HUES64 (cell line): ENCODE measurements around the gene HUS1.
"Not testable (repeated sequence)": the region's sequence is repeated elsewhere in the genome, so short reads cannot be mapped to it uniquely, and the experiment has no call there.

ENCODE experiments used
- H3K27ac ChIP-seq: 2 replicates; pipeline ENCODE4 v1.7.0; 2013; ENCODE audit warnings: low read depth, low read length, inconsistent platforms
- H3K27me3 ChIP-seq: 2 replicates; pipeline ENCODE4 v1.6.1; 2013; ENCODE audit warnings: mild to moderate bottlenecking, low read length; ENCODE audit not compliant: insufficient read depth
- H3K36me3 ChIP-seq: 2 replicates; pipeline ENCODE4 v1.6.1; 2013; ENCODE audit warnings: mild to moderate bottlenecking, low read length; ENCODE audit not compliant: insufficient read depth
- H3K4me1 ChIP-seq: 2 replicates; pipeline ENCODE4 v1.6.1; 2013; ENCODE audit warnings: mild to moderate bottlenecking, low read length, moderate library complexity; ENCODE audit not compliant: insufficient read depth
- H3K4me3 ChIP-seq: 2 replicates; pipeline ENCODE4 v1.5.1; 2013; ENCODE audit warnings: mild to moderate bottlenecking, low read length, moderate library complexity
- H3K9ac ChIP-seq: 2 replicates; pipeline ENCODE4 v1.6.1; 2013; ENCODE audit warnings: mild to moderate bottlenecking, low read depth, low read length
- H3K9me3 ChIP-seq: 2 replicates; pipeline ENCODE4 v1.6.1; 2013; ENCODE audit warnings: low read depth, low read length; ENCODE audit not compliant: insufficient read depth
- WGBS: fragments of 150-250, 120-280 bp; methylation state at CpG from one replicate; pipeline ENCODE4 v1.1.7; 2013; ENCODE audit warnings: missing lambda C conversion rate; 5-methylcytosine and 5-hydroxymethylcytosine counted together

HUS1 gene

DNA sequence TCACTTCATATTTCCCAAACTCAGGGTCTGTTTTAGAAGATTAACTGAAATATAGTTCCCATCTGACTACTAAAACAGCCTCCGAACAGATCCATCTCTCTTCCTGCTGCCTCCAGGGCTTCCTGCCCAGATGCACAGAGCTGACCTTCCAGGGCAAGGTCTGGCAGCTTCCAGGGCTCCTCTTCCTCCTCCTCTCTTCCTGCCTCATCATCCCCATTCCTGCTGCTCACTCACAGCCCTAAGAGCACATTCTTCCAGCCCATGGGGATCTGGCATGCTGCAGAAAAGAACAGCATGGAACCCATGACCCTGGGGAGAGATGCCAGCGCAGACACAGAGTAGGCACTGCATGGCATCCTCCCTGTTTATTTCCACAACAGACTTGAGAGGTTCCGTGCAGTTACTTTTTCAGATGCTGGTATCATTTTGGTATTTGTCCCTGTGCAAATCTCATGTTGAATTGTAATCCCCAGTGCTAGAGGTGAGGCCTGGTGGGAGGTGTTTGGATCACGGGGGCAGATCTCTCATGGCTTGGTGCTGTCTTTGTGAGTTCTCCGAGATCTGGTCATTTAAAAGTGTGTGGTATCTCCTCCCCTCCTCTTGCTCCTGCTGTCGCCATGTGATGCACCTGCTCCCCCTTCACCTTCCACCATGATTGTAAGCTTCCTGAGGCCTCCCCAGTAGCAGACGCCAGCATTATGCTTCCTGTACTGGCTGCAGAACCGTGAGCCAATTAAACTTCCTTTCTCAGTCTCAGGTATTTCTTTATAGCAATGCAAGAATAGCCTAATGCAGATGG is 35.5 kb downstream of the HUS1 start:
- 90% methylated on average over 8 of the region's 8 CpGs for WGBS

GRCh38 chr7:47942651-47943050 is 36.8 kb downstream of the HUS1 start:
- not testable (repeated sequence) for H3K27me3 ChIP-seq, H3K9ac ChIP-seq, H3K27ac ChIP-seq, H3K36me3 ChIP-seq, H3K9me3 ChIP-seq, H3K4me3 ChIP-seq
- H3K4me1 ChIP-seq: peaks cover 15% of the 10 kb centered on the region
- WGBS: 92% methylated on average over 7 of the region's 10 CpGs

More for the DNA sequence above, 35.5 kb downstream of the HUS1 start:
- peaks cover 15% of the 10 kb centered on the region for H3K4me1 ChIP-seq
- no peak overlapping the region for H3K4me3 ChIP-seq
- H3K9ac ChIP-seq: no peak overlapping the region
- H3K27me3 ChIP-seq: no peaks in the 10 kb centered on the region
- no peaks in the 10 kb centered on the region for H3K9me3 ChIP-seq
- H3K36me3 ChIP-seq: no peaks in the 10 kb centered on the region
- H3K27ac ChIP-seq: no peak overlapping the region

DNA sequence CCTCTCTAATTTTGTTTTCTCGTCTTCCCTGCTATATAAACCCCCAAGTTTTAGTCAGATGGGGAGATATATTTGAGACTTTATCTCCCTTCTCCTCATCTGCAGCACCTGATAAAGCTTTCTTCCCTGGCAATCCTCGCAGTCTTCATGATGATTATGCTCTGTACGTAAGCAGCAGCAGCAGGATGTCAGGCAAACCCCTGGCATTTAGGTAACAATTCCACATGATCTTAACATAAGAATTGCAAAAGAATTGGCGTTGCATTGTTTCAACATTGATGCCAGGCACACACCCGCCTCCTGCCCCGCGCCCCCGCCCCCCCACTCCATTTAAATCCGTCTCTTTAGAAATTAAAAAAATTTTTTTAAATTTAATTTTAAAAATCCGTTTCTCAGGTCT is 37.3 kb downstream of the HUS1 start:
- H3K4me1 ChIP-seq: peaks cover 15% of the 10 kb centered on the region
- no peaks in the 10 kb centered on the region for H3K27me3 ChIP-seq
- H3K4me3 ChIP-seq: no peak overlapping the region
- no peaks in the 10 kb centered on the region for H3K36me3 ChIP-seq
- no peak overlapping the region for H3K9ac ChIP-seq
- no peak overlapping the region for H3K27ac ChIP-seq
- 77% methylated on average over 9 of the region's 10 CpGs for whole genome bisulfite sequencing
- no peaks in the 10 kb centered on the region for H3K9me3 ChIP-seq

DNA sequence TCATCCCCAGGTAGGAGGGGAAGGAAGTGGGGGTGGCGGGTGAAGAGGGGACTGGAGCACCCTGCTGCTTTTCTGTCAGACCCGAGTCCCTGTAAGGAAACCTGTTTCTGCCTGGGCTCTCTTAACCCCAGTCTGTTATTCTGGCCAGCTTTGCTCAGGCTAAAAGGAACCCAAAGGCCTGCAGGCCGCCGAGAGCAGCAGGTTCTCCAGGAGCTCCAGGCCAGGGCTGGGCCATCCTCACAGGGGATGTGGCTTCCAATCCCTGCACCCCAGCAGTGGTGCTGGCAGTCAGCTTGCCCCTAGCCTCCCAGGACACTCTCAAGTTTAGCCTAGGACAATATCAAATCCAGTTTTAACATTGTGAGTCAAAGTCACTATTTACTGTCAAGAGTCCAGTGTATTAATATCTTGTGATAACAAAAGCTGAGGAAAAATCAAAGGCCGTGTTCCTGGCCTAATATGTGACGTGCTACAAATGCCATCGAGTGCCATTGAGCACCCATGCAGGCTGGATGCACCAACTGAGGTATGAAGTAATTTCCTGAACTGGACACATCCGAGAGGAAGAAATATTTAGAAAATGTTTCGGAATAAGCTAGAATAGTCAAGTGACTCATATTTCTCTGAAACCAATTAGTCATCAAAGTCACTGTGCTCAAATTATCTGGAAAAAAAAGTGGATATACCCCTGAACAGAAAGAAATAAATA is 38.1 kb downstream of the HUS1 start:
- WGBS: 77% methylated on average over 9 of the region's 9 CpGs
- H3K36me3 ChIP-seq: no peaks in the 10 kb centered on the region
- H3K27ac ChIP-seq: peak overlapping the region; percentile 22; the same call in 1 of the 2 replicates
- no peak overlapping the region for H3K9ac ChIP-seq
- H3K9me3 ChIP-seq: no peaks in the 10 kb centered on the region
- H3K4me3 ChIP-seq: no peak overlapping the region
- H3K27me3 ChIP-seq: no peaks in the 10 kb centered on the region
- H3K4me1 ChIP-seq: peaks cover 22% of the 10 kb centered on the region

- Histone ChIP-seq H3K9ac (no peak overlapping the region), H3K4me1 (peaks cover 23% of the 10 kb centered on the region), H3K9me3 (no peaks in the 10 kb centered on the region), H3K4me3 (no peak overlapping the region), H3K27me3 (no peaks in the 10 kb centered on the region), H3K27ac (no peak overlapping the region), H3K36me3 (no peaks in the 10 kb centered on the region)
- 86% methylated on average over 14 of the region's 14 CpGs for WGBS
Observed at GRCh38 chr7:47940088-47941013, 39.1 kb downstream of the HUS1 start.

DNA sequence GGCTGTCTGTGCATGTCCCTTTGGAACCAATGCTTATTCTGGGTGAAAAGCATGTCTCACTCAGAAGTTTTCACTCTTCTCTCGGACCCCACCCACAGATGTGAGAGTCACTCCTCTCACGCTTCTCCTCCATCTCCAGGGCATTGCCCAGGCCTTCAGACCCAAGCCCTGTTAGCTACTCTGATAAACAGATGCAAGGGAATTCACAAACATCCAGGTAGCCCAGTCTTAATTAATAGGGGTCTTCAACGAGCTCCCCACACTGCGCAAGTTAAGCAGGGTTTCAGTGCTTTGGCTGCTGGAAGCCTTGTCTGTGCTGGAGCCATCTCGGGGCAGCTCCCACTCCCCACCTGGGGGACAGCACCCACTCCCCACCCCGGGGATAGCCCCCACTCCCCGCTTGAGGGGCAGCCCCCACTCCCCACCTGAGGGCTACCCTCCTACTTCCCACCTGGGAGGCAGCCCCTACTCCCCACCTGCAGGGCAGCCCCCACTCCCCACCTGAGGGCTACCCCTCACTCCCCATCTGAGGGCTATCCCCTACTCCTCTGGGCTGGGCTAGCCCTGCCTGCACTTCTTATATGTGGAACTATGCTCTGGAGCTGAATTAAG is 39.9 kb downstream of the HUS1 start:
- Histone ChIP-seq H3K4me1 (peaks cover 29% of the 10 kb centered on the region), H3K36me3 (no peaks in the 10 kb centered on the region), H3K9me3 (no peaks in the 10 kb centered on the region), H3K27me3 (no peaks in the 10 kb centered on the region), H3K4me3 (no peak overlapping the region), H3K9ac (no peak overlapping the region), H3K27ac (no peak overlapping the region)
- 93% methylated on average over 7 of the region's 7 CpGs for WGBS

GRCh38 chr7:47938574-47939165 is 40.7 kb downstream of the HUS1 start:
- Histone ChIP-seq H3K9ac (no peak overlapping the region), H3K4me3 (no peak overlapping the region), H3K27me3 (no peaks in the 10 kb centered on the region), H3K4me1 (peaks cover 29% of the 10 kb centered on the region), H3K9me3 (no peaks in the 10 kb centered on the region), H3K27ac (no peak overlapping the region), H3K36me3 (no peaks in the 10 kb centered on the region)
- 83% methylated on average over 6 of the region's 6 CpGs for WGBS

DNA sequence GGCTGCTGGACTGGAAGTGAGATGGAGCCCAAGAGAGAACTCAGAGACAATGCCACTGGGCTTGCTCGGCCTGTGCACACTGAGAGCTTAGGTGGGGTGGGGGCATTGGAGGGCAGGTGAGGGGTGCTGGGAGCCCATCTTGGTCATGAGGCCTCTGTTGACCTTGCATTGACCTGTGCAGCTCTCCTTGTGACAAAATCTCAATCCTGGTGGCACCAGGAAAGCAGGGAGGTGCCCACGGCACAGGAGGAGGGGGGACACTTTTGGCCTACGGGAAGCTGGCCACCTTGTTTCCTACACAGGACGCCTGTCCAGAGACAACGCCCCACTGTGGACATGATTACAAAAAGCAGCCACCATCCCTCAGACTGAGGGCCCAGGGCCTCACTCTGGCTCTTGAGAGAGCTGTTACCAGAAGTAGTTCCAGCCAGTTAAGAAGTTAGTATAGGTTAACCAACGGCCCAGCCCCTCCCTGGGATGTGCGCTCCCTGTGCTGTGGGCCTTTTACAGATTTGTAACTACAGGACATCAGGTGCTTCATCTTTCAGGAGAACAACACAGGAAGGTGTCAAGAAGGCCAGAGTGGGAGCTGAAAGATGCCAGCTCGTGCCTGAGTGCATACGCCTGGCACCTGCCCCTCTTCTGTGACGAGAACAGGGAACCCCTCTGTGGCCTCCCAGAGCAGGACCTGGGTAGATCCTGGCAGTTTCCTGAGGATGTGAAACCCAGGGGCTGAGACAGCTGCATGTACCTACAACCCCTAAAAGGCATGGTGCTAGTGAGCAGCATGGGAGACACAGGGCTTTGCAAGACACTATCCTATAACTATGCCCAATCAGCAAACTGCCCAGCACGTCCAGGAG is 41.5 kb downstream of the HUS1 start:
- no peaks in the 10 kb centered on the region for H3K9me3 ChIP-seq
- no peaks in the 10 kb centered on the region for H3K27me3 ChIP-seq
- peaks cover 29% of the 10 kb centered on the region for H3K4me1 ChIP-seq
- no peak overlapping the region for H3K27ac ChIP-seq
- H3K36me3 ChIP-seq: no peaks in the 10 kb centered on the region
- 93% methylated on average over 11 of the region's 11 CpGs for WGBS
- no peak overlapping the region for H3K9ac ChIP-seq
- H3K4me3 ChIP-seq: no peak overlapping the region

DNA sequence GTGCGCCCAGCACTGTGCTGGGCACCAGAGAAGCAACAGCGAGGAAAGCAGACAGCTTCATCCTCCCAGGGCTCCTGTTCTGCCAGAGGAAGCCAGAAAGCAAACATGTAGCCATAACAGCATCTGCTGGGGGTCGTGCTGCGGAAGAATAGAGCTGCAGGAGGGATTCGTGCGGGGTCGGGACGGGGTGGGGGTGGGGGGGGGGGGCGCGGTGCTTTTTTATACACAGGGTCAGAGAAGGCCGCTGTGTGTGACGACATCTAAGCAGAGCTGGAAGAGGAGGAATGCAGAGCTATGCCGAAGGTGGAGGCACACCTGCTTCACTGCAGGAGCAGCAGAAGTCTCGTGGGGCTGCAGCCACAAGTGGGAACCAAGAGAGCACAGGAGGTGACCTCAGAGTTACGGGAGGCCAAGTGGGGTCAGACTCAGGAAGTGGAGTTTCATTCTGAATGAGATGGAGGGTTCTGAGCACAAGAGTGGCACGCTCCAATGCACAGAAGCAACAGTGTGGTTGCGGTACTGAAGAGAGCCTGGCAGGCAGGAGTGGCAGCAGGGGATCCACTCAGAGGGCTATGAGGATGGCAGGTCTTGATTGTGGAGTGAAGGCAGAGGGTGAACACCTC is 42.2 kb downstream of the HUS1 start:
- Histone ChIP-seq H3K4me1 (peaks cover 29% of the 10 kb centered on the region), H3K36me3 (no peaks in the 10 kb centered on the region), H3K27me3 (no peaks in the 10 kb centered on the region), H3K9me3 (no peaks in the 10 kb centered on the region), H3K27ac (no peak overlapping the region), H3K9ac (no peak overlapping the region), H3K4me3 (no peak overlapping the region)
- 66% methylated on average over 9 of the region's 17 CpGs for WGBS
